HG02763 (cell line): ENCODE measurements around the gene MICAL3.

Experiments
- ATAC-seq: cut with Tn5 transposase; IDR thresholded peaks from one replicate; pipeline ENCODE4 v1.9.1; 2021; ENCODE audit warnings: mild to moderate bottlenecking, moderate library complexity; ENCODE audit not compliant: unreplicated experiment

Gene MICAL3

DNA sequence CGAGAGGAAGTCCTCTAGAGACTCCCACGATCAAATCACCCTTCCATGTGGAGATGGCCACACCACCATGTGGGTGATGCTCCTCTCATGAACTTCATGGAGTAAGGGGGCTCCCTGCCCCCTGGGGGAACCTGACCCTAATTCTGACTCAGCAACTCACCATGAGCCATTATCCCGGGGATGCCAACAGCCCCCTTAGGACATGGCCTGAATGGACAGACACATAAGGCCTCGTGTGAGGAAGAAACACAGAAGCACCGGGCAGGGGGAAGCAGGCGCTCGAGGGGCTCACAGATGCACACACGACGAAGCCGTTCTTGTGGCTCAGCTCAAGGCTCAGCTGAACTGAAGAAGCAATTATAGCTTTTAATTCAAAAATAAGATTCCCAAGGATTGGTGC is 150.6 kb downstream of the MICAL3 start:
- ATAC-seq: no peak

DNA sequence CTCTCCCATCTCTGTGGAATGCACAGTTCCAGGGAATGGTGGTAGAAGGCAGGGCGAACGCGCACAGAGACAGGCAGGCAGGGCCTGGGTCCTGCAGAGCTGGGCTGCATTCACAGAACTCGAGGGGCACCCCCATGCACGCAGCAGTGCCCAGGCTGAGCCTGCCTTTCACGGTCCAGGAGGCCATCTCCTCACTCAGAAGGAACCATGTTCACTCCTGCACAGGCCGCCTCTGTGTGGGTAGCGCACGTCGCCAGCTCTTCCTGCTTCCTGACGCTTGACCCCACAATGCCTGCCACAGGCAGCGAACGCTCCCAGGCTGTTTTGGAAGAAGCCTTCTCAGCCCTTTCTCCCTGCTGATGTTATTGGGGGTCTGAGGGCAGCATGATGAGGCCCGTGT is 151.2 kb downstream of the MICAL3 start:
- no peak for ATAC-seq

DNA sequence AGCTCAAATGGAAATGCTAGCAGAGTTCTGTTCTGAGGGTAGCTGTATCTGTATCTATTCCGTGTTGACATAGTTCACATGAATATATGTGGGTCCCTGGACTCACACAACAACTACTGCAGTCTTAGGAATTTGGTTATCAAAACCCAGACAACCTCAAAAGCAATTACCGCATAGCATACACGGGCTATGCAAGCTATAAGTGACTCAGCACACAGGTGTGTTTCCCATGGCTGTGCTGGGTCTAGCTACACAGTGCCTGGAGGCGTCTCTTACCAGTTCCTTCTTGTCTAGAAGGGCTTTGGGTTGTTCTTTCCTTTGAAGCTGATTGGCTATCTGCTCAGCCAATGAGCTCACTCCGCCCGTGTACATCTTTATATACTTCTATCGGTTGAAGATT is 151.9 kb downstream of the MICAL3 start:
- ATAC-seq: no peak

DNA sequence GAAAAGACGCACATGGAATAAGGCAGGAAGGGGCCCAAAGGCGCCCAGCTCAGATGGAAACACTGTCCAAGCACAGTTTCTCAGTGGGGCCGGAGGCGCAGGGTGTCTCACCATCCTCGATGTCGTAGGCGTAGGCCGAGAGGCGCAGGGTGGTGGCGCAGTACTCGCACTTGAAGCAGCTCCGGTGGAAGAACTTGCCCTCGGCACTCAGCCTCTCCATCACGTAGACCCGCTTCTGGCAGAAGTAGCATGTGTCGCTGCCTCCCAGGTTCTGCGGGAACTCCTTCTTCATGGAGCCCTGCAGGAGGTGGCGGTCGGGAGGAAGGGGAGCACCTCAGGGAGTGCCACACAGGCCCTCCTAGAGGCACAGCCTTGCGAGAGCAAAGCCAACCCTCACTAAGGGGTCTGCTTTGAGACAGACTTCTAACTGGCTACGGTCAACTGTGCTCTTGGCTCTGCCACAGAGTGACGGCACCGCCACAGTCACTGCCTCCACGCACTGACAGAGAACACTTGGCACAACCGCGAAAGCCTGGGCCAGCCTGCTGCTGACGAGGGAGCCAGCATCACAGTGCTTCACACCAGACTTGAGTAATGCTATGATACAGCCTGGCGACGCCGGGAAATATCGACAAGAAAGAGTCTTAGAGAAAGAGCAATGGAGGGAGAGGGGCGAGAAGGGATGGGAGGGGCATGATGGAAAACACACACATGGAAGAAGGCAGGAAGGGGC is 152.5 kb downstream of the MICAL3 start:
- no peak for ATAC-seq

DNA sequence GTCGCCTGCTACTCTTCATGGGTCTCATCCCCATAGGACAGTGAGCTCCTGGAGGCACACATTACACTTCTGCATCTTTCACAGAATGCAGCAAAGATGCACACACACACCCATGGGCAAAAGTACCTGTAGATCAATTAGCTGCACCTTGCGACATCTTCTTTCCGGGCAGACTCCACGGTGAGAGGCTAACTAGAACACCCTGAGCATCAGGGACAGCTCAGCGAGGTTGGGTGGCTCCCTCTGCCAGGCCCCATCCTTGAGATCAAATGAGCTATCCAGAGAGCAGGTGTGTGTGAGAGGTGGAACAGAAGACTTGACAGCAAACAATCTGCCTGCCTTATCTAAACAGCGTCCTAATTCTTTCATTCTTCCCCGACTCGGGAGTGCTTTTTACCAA is 154.0 kb downstream of the MICAL3 start:
- ATAC-seq: no peak

DNA sequence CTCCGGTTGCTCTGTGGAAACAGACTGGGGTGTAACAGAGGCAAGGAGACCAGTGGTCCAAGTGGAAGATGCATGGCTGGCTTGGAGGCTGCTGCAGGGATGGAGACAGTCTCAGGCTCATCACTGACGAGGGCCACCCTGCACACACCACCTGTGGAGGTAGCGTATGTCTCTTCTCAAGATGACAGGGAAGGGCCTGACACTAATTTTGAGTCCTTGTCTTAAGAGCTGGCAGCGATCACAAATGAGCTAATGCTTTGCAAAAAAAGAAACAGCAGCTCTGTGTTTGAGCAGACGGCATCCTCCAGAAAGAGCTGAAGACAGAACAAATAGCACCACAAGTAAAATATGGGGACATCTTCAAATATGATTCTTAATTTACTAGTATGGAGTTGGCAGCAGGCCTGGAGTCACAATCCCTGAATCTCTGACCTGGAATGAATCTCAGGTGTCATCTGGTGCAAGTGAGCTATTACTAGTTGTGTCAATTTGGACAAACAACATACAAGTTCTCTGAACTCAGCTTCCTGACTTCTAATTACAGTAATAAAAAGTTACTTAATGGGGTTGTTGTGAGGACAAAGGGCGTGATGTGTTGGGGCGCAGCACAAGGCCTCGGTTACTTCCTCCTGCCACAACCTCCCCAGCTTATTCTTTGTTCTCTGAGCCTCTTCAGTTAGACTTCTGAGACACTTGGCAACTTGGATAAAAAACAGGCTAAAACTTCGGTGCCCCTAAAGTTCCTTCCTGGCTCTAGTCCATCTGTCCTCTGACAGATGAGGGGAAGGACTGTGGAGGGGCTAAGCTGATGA is 154.9 kb downstream of the MICAL3 start:
- ATAC-seq: no peak

DNA sequence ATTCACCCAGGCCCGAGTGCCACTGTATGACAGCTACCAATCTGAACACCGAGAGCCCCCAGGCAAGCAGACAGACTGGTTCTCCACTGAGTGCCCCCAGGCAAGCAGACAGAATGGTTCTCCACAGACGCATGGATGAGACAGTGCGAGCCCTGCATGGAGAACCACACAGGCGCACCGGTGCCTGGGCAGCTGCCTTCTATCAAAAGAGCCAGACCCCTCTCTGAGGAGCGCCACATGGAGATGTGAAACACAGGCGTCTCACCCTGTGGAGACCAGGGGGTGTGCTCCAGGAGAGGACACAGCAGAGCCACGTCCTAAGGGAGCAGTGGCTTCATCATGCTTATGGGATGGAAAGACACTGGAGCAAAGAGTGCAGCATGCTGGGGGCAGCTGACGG is 155.6 kb downstream of the MICAL3 start:
- ATAC-seq: no peak

DNA sequence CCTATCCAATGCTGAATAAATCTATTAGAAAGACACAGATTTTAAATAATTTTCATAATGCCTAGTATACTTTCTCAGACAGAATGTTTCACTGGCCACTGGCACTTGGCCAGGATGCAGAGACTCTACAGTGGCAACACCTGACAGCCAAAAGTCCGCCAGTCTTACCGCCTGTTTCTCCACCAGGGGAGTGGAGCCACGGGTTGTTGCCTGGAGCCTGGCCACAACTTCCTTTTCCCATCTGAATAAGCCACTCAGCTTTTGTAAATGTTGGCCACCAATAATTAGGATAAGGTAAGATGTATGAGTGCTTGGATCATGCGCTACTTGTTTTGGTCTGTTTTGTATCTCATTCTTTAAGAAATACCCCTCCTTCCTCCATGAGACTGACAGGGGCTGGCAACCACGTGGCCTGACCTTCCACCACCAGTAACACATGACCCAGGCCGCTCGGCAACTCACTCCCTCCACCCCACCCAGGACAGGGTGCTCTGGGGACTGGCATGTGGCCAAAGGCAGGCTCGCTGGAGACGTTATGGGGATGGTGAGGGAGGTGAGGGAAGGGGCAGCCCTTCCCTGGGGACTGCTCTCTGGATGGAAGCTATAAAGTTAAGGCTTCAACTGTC is 157.1 kb downstream of the MICAL3 start:
- ATAC-seq: no peak

DNA sequence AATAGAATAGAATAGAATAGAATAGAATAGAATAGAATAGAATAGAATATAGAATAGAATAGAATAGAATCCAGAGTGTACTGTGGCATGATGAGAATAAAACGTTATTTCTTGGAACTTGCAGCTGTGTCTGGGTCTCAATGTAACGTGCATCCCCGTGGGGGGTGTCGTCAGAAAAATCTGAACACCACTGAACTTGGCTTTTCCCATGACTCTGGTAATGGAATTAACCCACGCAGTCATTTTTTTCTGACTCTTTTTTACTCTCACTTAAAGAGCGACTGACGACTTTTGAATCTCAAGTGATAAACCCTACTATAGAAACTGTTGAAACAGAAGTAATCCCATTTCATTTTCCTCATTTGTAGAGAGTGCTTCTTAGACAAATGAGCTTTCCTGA is 157.7 kb downstream of the MICAL3 start:
- ATAC-seq: no peak

DNA sequence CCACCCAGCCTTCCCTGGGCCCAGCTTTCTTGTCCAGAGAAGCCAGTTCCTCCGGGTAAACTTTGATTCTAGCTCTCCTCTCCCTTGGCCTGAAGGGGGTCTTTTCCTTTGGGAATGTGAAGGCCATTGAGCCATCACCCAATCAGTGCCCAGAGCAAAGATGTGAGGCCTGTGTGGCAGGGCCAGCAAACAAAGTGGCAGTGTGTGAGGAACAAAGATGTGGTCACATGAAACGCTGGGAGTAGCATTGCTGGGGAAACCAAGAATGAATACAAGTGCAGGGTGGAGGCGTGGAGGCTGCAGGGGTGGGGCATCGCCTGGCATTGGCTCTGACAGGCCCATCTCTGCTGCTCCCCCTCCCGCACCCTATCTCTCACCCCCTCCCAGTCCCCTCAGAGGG is 158.2 kb downstream of the MICAL3 start:
- ATAC-seq: no peak

DNA sequence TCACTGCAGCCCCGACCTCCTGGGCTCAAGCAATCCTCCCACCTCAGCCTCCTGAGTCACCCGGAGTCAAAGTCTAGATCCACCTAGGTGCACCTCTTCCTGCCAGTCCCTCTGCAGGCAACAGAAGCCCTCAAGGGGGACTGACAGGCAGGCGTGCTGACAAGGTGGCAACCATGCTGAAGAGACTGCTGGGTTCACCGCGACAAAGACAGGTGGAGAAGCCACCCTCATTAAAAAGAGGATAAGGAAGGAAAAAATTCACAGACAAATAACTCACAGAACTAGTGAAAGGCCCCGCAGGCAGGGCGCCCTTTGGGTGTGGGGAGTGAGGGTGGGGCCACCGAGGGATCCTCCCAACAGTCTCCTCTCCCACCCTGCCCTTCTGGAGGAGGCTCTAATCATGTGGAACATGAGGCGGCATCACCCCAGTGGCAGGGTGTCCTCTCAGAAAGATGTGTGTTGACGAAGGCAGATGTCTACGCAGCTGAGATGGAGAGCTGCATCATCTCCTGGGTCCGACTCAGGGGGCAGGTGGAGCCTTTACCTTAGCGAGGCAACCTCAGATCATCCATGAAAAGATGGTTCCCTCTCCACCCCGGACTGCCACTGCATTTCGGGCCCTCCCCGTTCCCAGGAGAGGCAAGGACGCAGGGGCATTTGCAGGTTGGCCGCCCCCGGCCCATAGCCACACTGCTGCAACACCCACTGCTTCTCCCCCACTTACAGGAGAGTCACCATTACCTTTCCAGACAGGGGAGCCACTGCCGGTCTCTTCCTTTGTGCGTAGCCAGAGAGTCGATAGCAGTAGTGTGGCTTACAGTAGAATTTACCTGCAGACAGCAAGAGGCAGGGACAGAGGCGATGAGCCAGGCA is 158.9 kb downstream of the MICAL3 start:
- no peak for ATAC-seq

DNA sequence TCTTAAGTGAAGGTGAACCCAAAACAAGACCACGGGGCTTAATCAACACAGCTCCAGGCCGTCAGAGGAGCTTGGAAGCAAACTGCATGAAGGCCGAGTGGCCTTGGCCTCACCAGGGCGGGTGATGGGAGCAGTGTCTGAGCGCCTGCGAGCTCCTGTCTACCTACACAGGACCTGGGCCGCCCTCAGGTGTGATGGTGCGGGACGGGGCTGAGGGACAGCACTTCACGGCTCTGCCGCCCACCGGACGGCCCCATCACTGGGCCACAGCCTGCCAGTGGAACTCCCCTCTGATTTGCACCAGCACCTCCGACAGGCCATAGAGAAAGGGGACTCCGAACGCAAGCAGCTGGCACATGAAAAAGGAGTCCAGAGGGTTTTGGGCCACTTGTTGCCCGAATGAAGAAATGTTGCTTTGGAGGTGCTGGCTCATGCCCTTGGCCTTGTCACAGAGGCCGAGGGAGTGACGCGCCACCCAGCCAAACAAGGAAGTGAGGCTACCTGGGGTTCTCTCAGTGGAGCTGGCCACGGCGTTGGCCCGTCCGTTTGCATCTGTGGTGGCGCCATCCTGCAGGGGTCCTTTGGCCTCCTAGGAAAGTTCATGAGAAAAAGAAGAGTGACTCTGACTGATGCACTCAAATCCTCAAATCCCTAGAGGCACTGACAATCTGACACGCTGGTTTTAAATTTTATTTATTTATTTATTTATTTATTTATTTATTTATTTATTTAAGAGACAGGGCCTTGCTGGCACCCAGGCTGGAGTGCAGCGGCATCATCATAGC is 159.8 kb downstream of the MICAL3 start:
- no peak for ATAC-seq

DNA sequence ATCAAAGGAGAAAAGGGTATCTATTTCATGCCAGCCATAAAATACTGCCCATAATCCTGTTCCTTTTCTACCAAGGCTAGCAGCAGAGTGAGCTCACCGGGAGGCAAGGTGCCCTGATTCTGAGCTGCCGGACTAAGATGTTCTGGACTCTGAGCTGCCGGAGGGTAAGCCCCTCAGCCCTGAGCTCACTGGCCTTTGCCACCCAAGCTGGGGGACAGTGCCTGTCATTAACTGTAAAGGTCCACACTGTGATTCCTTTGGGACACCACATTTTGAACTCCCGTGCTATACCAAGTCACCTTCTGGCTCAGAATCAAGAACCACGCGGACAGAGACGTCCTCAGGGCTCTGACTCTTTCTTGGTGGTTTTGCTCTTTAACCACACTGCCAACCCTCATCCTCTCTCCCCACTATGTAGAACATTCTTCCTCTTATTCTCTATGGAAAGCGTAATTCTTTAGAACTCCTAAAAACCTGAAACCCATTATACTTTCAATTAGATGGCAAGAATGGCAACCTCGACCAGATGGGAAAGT is 161.6 kb downstream of the MICAL3 start:
- ATAC-seq: no peak

DNA sequence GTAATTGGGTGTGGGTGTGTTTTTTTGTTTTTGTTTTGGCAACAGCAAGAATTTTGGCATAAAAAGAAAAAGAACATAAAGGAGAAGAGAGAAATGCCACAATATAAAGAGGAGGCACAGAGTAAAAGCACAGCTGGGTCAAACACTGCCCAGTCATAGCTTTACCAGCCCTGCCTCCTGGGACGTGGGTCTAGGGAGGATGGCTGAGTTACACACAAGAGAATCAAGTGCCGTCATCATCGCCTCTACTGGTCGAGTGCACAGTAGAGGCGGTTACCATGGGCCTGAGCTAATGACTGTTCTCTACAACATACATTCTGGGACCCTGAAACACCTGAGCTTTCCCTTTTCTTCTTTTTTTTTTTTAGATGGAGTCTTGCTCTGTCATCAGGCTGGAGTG is 162.5 kb downstream of the MICAL3 start:
- no peak for ATAC-seq

DNA sequence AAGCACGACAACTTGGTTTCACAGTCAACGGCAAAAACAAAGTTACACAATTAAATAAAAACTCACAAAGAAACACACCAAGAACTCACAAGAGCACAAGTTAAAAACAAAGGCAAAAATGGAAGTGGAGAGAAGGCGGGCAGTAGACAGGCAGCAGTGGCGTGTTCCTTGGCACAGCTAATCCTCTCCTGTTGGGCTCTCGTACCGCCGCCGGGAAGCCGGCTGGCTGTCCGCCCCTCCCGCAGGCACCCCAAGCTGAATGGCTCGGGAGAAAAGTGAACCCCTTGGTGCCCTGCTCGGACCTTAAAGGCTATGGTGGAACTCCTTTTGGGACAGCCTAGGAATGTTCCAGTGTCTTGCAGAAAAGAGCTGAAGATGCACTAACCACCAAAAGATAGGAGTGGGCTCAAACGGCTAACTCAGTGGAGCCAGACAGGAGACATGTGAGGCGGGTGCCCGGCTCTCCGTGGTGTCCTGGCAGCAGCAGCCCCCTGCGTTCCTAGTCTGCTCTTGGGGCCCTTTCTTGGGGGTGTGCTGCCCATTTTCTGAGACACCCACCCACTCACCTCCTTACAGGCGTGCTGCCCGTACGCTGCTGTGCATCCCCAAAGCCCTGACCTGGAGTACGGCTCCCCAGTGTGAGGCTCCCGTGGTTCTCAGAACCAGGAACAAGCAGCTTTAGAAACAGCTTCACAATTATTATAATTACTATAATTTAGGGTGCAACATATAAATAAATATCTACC is 164.0 kb downstream of the MICAL3 start:
- no peak for ATAC-seq

DNA sequence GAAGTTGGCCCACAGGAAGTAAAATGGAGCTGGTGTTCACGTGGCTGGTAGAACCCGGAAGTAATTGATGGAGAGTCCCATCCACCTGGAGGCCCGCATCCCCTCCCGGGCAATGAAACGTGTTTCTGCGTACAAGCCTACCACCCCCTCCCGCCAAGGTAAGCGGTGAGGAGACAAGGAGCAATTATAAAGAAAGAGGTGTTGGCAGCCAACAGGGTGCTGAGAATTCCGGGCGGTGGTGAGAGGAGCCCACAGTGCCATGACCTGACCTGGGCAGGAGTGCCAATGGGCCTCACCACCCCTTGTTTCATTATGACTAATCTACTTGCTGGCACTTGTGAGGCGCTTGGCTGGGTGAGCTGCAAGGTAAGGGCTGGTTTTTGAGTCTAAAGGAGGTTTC is 166.3 kb downstream of the MICAL3 start:
- no peak for ATAC-seq

DNA sequence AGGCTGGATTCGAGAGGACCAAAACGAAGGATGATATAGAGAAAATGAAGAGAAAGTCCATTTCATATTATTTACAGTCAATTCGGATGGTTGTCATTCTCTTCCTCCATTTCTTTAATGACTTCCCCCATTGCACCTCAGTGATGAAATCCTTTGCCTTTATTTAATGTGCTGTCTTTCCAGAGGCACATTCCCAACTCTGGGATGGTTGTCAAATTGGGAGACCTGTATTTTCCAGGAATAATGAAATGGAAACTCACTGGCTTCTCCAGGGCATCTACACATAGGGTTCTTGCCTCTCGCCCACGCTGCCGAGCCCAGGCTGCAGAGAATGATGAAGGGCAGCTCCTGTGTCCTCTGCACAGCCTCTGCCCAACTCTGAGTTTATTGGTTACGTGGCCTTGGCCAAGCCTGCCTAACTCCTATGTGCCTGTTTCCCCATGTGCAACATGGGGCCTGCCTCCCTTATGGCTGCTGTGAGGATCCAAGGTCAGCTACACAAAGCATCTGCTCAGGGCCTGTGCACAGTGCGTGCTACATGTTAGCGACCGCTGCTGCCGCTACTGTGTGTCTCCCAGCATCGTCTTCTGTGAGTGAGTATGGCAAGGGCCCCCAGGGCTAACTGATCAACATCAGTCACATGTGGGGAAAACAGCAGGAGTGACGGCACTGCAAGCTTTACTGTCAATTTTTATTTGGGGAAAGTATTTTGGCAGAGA is 168.6 kb downstream of the MICAL3 start:
- ATAC-seq: no peak

DNA sequence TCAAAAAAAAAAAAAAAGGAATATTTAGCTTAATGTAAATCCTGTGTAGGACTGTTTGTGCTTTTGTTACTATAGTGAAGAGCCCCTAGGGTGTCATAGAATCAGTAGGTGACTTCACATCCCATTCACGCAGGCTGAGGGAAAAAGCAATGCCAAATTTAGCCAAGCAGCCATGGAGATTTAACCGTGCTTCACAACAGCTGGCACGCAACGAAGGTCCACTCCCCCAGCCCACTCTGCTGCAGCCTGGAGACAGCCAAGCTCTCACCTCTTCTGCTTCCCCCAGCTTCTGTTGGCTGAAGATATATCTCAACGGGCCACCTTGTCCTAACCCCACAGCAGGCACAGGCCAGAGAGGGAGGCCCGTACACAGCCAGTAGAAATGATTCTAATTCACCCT is 171.3 kb downstream of the MICAL3 start:
- no peak for ATAC-seq

DNA sequence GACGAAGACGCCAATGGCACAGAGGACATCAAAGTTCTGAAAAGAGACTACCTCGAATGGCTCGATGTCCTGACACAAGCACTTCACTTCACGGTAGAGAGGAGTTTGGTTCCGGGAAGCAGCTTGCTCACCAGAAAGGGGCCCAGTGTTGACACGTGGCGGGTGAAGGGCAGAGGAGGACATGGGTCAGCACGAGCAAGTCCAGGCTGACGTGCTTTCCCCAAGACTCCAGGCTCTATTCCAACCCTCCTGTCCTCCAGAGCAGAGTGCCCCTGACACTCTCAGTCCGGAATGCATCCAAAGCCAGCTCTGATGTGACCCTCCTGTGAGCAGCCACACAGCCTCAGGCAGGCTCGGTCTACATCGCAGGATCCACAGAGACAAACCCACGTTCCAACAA is 172.6 kb downstream of the MICAL3 start:
- no peak for ATAC-seq
